Kidney epithelial cell (primary cell): Measurements from ENCODE around the gene ACOT8. TPM values are rescaled to one million over a fixed set of nuclear protein-coding genes. Genes with fewer than 3 reads are reported as not detected.

Experiments
- DNase-seq: peaks from one replicate; pipeline ENCODE4 v3.0.0-alpha.2; 2010; ENCODE audit warnings: low read depth
- H3K27me3 ChIP-seq: 2 replicates; pipeline ENCODE4 v1.6.0; 2011; ENCODE audit warnings: low read length; ENCODE audit not compliant: control insufficient read depth, insufficient read depth
- H3K36me3 ChIP-seq: 2 replicates; pipeline ENCODE4 v1.5.1; 2011; ENCODE audit warnings: low read length; ENCODE audit not compliant: control insufficient read depth, insufficient read depth
- H3K4me3 ChIP-seq: 2 replicates; pipeline ENCODE4 v1.5.1; 2011; ENCODE audit warnings: low read depth, mild to moderate bottlenecking, control low read depth, low read length
- total RNA-seq: library from RNA; depleted of rRNA; stranded (reverse); fragments of >200 nt; gene quantifications from 2 replicates; pipeline ENCODE4 v1.2.3, GENCODE V29; 2015
- TF ChIP-seq, protein P1 (sequence below): IDR thresholded peaks from 2 replicates; pipeline ENCODE4 v1.5.1; 2011; ENCODE audit warnings: mild to moderate bottlenecking, moderate library complexity, low read length, control low read depth, inconsistent platforms; ENCODE audit not compliant: insufficient read depth, poor library complexity, severe bottlenecking

The ACOT8 gene
- total RNA-seq, 1 donor from 2014 or later = 35.3 TPM

DNA sequence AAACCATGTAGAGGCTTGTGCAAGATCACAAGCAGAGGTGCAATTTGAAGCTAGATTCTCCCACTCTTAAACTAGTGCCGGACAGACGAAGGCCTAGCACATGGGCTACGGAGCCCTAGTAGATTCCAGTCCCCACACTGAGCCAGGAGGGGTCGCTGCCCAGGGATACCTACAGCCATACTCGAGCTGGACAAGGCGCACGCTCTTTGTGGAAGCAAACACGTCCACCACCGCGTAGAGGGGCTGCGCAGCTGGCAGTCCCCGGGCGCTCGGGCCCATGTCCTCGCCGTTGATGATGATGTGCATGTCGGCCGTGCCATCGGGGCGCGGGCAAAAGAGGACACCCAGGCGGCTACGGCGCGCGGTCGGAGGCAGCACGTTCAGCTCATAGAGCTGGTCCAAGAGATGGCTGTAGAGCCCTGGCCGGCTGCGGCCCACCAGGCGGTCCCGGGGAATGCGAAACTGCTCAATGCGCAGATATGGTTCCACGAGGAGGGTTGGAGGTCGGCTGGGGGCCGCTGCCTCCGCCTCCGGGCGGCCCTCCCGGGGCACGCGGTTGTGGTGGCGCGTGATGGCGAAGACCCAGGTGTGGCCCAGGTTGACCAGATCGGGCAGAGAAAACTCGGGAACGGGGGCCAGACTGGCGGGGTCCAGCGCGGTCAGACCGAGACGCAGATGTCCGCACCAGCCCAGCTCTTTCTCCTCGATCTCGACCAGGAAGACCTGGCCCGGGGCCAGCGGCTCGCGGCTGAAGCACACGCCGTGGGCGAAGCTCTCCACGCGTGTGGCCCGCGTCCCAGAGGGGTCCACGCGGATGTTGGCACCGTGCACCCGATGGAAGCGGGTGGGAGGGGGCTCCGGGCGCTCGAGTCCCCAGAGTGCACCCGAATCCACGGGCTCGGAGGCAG lies 33.1 kb upstream of the ACOT8 start:
- H3K36me3 ChIP-seq = peaks cover 1% of the 10 kb centered on the region
- TF ChIP-seq, protein P1, sequence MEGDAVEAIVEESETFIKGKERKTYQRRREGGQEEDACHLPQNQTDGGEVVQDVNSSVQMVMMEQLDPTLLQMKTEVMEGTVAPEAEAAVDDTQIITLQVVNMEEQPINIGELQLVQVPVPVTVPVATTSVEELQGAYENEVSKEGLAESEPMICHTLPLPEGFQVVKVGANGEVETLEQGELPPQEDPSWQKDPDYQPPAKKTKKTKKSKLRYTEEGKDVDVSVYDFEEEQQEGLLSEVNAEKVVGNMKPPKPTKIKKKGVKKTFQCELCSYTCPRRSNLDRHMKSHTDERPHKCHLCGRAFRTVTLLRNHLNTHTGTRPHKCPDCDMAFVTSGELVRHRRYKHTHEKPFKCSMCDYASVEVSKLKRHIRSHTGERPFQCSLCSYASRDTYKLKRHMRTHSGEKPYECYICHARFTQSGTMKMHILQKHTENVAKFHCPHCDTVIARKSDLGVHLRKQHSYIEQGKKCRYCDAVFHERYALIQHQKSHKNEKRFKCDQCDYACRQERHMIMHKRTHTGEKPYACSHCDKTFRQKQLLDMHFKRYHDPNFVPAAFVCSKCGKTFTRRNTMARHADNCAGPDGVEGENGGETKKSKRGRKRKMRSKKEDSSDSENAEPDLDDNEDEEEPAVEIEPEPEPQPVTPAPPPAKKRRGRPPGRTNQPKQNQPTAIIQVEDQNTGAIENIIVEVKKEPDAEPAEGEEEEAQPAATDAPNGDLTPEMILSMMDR = peak; percentile 81
- peak overlapping the region; percentile 73 for H3K4me3 ChIP-seq
- no peak for DNase-seq
- no peaks in the 10 kb centered on the region for H3K27me3 ChIP-seq

DNA sequence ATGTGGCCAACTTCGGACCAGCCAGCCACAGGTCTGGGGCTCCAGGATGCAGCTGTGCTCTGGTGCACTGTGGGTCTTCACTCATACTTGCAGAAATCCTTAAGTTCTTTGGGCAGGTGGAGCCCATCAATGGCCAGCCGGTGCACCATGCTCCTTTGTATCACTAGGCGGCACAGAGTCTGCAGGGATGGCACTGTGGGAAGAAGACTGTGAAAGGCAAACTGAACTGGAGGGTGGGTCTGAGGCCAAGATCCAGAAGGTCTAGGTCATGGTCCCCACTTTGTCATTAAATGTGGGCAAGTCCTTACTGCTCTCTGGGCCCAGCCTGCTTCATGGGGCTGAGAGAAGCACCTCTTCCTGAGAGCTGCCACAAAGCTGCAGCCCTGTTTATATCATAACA lies 31.5 kb upstream of the ACOT8 start:
- TF ChIP-seq, protein P1 = no peak
- H3K36me3 ChIP-seq = peaks cover 1% of the 10 kb centered on the region

DNA sequence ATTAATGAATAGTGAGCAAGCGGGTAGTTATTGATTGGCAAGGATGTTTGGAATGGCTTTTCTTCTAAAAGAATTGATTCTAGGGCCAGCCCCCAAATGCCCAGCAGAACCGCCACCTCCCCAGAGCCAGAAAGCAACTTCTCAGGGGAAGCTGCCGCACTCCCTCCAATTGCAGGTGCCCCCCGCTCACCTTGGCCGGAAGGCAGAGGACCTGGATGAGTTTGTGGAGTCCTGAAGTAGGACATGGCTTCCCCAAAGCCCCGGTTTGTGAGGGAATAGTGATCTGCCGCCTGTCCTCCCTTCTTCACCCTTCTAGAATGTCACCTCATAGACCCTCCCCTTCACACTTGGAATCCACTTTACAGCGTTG lies 30.1 kb upstream of the ACOT8 start, which contains the start of gene SPATA25:
Gene SPATA25 (minus strand): TSS at position 277 of the 370 bp plus-strand sequence. CDS start 32 bp downstream, at position 245.
- TF ChIP-seq, protein P1 = no peak
- no peak for DNase-seq
- H3K36me3 ChIP-seq = no peaks in the 10 kb centered on the region
- no peak within 1 kb of the TSS for H3K4me3 ChIP-seq
- H3K27me3 ChIP-seq = no peaks in the 10 kb centered on the region

More for the DNA sequence above, 31.5 kb upstream of the ACOT8 start:
- DNase-seq = no peak
- no peak overlapping the region for H3K4me3 ChIP-seq
- no peaks in the 10 kb centered on the region for H3K27me3 ChIP-seq

DNA sequence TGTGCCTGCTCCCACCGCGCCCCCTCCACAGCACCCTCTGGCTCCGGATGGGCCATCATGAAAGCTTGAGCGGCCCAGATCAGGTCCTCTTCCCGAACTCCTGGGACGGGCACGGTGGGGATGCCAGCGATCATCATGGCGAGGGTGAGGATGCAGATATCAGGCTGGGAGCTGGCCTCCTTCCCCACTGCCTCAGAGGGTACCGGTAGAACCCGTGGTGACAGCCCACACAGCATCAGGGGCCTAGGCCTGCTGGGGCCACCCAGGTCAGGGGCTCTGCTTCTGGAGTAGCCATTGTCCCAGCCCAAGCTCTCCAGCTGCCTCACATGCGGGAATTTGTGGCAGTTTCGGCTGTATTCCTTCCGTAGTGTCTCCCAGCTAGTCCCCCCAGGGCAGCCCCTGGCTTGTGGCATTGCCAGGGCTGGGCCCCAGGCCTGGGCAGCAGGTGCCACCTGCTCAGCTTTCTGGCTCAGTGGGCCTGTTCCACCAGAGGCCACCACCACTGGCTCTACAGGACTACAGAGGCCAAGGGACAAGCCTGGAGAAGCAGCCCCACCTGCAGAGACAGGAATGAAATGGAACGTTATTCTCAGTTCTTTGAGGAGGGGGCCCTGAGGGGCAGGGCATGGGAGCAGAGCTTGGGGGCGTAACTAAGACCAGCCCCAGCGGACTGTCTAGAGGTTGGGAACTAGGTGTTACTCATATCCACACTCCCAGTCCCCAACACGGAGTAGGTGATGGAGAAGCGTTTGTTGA lies 29.6 kb upstream of the ACOT8 start:
- H3K36me3 ChIP-seq = no peaks in the 10 kb centered on the region
- H3K4me3 ChIP-seq = no peak overlapping the region
- TF ChIP-seq, protein P1 = no peak
- DNase-seq = no peak
- no peaks in the 10 kb centered on the region for H3K27me3 ChIP-seq

DNA sequence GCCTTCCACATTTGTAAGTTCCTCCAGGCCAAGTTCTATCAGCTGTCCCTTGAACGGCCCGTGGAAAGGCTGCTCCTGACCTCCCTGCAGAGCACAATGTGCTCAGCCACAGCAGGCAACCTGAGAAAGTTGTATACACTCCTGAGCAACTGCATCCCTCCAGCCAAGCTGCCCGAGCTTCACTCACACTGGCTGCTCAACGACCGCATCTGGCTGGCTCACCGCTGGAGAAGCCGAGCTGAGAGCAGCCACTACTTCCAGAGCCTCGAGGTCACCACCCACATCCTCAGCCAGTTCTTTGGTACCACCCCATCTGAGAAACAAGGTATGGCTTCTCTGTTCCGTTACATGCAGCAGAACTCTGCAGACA lies 25.9 kb upstream of the ACOT8 start:
- H3K36me3 ChIP-seq = no peaks in the 10 kb centered on the region
- DNase-seq = no peak
- H3K27me3 ChIP-seq = no peaks in the 10 kb centered on the region

More for the DNA sequence above, 25.9 kb upstream of the ACOT8 start:
- no peak overlapping the region for H3K4me3 ChIP-seq
- TF ChIP-seq, protein P1 = no peak
